HEK293 (cell line): Measurements from ENCODE around the gene TEX14.

ENCODE experiments used
- CTCF ChIA-PET: fragments of 350-600 bp; formaldehyde crosslinking; extraction: SDS; loops from one replicate; lab custom pipeline; 2021; ENCODE audit warnings: antibody characterized with exemption; lab: Yijun Ruan, JAX
- POLR2A ChIA-PET: fragments of 300-600 bp; formaldehyde crosslinking; extraction: SDS; loops from one replicate; lab custom pipeline; 2020; ENCODE audit warnings: antibody characterized with exemption, inconsistent platforms; lab: Yijun Ruan, JAX
- H3K27ac ChIP-seq: fragments of 200-500 bp; sonication (Bioruptor generic); 2 replicates; pipeline ENCODE4 v1.5.1; 2014; ENCODE audit warnings: low read depth, low read length, control low read depth, inconsistent platforms; ENCODE audit errors: extremely low read depth
- H3K36me3 ChIP-seq, 2 experiments: fragments of 200-500 bp in 1 of 2; sonication (Bioruptor generic) in 1 of 2; 1 replicate in 1 of 2; 2 replicates in 1 of 2; pipeline ENCODE4 v1.5.1; 2014 to 2017; ENCODE audit warnings: inconsistent platforms in 2 of 2, low read length in 2 of 2; ENCODE audit not compliant: control insufficient read depth in 2 of 2, insufficient read depth in 1 of 2
- H3K4me1 ChIP-seq: fragments of 200-500 bp; sonication (Bioruptor generic); 2 replicates; pipeline ENCODE4 v1.5.1; 2014; ENCODE audit warnings: mild to moderate bottlenecking, low read length, inconsistent platforms; ENCODE audit not compliant: control insufficient read depth, insufficient read depth
- H3K4me3 ChIP-seq: 2 replicates; pipeline ENCODE4 v1.5.1; 2011; ENCODE audit warnings: low read depth, mild to moderate bottlenecking, control low read depth, low read length, moderate library complexity
- H3K9me3 ChIP-seq: fragments of 200-500 bp; sonication (Bioruptor generic); 2 replicates; pipeline ENCODE4 v1.5.1; 2014; ENCODE audit warnings: low read depth, low read length, inconsistent platforms; ENCODE audit not compliant: control insufficient read depth, insufficient read depth
- EGR2 ChIP-seq: fragments of 450-650 bp; formaldehyde crosslinking; IDR thresholded peaks from 2 replicates; pipeline ENCODE4 v1.5.1; 2016; ENCODE audit warnings: low read depth, missing biosample characterization, missing genetic modification characterization
- KLF9 ChIP-seq: fragments of 450-650 bp; formaldehyde crosslinking; IDR thresholded peaks from 2 replicates; pipeline ENCODE4 v1.5.1; 2016; ENCODE audit warnings: missing biosample characterization, missing genetic modification characterization, low read depth
- MYNN ChIP-seq: fragments of 450-650 bp; formaldehyde crosslinking; IDR thresholded peaks from 2 replicates; pipeline ENCODE4 v1.5.1; 2016; ENCODE audit warnings: missing biosample characterization, missing genetic modification characterization, borderline replicate concordance
- SP7 ChIP-seq: fragments of 450-650 bp; formaldehyde crosslinking; IDR thresholded peaks from 2 replicates; pipeline ENCODE4 v1.5.1; 2016; ENCODE audit warnings: missing biosample characterization, missing genetic modification characterization
- ZBTB17 ChIP-seq: fragments of 450-650 bp; formaldehyde crosslinking; IDR thresholded peaks from 2 replicates; pipeline ENCODE4 v1.5.1; 2016; ENCODE audit warnings: missing biosample characterization, missing genetic modification characterization
- ZBTB21 ChIP-seq: fragments of 450-650 bp; formaldehyde crosslinking; IDR thresholded peaks from 2 replicates; pipeline ENCODE4 v1.5.1; 2017; ENCODE audit warnings: missing biosample characterization, missing genetic modification characterization
- ZNF140 ChIP-seq: fragments of 450-650 bp; formaldehyde crosslinking; IDR thresholded peaks from 2 replicates; pipeline ENCODE4 v1.5.1; 2016; ENCODE audit warnings: missing biosample characterization, missing genetic modification characterization
- ZNF146 ChIP-seq: fragments of 450-650 bp; formaldehyde crosslinking; IDR thresholded peaks from 2 replicates; pipeline ENCODE4 v1.5.1; 2016; ENCODE audit warnings: missing biosample characterization, missing genetic modification characterization
- ZNF175 ChIP-seq: fragments of 450-650 bp; formaldehyde crosslinking; IDR thresholded peaks from 2 replicates; pipeline ENCODE4 v1.5.1; 2016; ENCODE audit warnings: missing biosample characterization, missing genetic modification characterization
- ZNF350 ChIP-seq: fragments of 450-650 bp; formaldehyde crosslinking; IDR thresholded peaks from 2 replicates; pipeline ENCODE4 v1.5.0; 2017; ENCODE audit warnings: missing biosample characterization, mild to moderate bottlenecking, missing genetic modification characterization
- ZNF416 ChIP-seq: fragments of 450-650 bp; formaldehyde crosslinking; IDR thresholded peaks from 2 replicates; pipeline ENCODE4 v1.5.1; 2016; ENCODE audit warnings: missing biosample characterization, missing genetic modification characterization
- ZNF426 ChIP-seq: fragments of 450-650 bp; formaldehyde crosslinking; IDR thresholded peaks from 2 replicates; pipeline ENCODE4 v1.5.1; 2017; ENCODE audit warnings: missing biosample characterization, missing genetic modification characterization, mild to moderate bottlenecking, inconsistent platforms, moderate library complexity
- ZNF548 ChIP-seq: fragments of 450-650 bp; formaldehyde crosslinking; IDR thresholded peaks from 2 replicates; pipeline ENCODE4 v1.5.1; 2016; ENCODE audit warnings: missing biosample characterization, missing genetic modification characterization
- ZNF555 ChIP-seq: fragments of 450-650 bp; formaldehyde crosslinking; conservative IDR thresholded peaks from 2 replicates; pipeline ENCODE4 v1.5.1; 2017; ENCODE audit warnings: missing biosample characterization, mild to moderate bottlenecking, missing genetic modification characterization, inconsistent platforms
- ZNF571 ChIP-seq: fragments of 450-650 bp; formaldehyde crosslinking; IDR thresholded peaks from 2 replicates; pipeline ENCODE4 v1.5.0; 2017; ENCODE audit warnings: missing biosample characterization, missing genetic modification characterization
- ZNF660 ChIP-seq: fragments of 450-650 bp; IDR thresholded peaks from 2 replicates; pipeline ENCODE4 v1.5.1; 2018; ENCODE audit warnings: missing biosample characterization, mild to moderate bottlenecking, missing genetic modification characterization
- ZNF777 ChIP-seq: fragments of 450-650 bp; formaldehyde crosslinking; IDR thresholded peaks from 2 replicates; pipeline ENCODE4 v1.5.1; 2017; ENCODE audit warnings: missing biosample characterization, missing genetic modification characterization, borderline replicate concordance
- ZNF843 ChIP-seq: fragments of 450-650 bp; formaldehyde crosslinking; IDR thresholded peaks from 2 replicates; pipeline ENCODE4 v1.5.1; 2016; ENCODE audit warnings: missing biosample characterization, missing genetic modification characterization
- TF ChIP-seq, protein P1 (sequence below): fragments of 450-650 bp; formaldehyde crosslinking; IDR thresholded peaks from 2 replicates; pipeline ENCODE4 v1.5.1; 2016; ENCODE audit warnings: missing biosample characterization, missing genetic modification characterization
- TF ChIP-seq, protein P2 (sequence below): fragments of 450-650 bp; formaldehyde crosslinking; conservative IDR thresholded peaks from 2 replicates; pipeline ENCODE4 v1.5.1; 2016; ENCODE audit warnings: low read depth, missing biosample characterization, missing genetic modification characterization
- TF ChIP-seq, protein P3 (sequence below): fragments of 450-650 bp; formaldehyde crosslinking; IDR thresholded peaks from 2 replicates; pipeline ENCODE4 v1.5.1; 2016; ENCODE audit warnings: missing biosample characterization, missing genetic modification characterization
- TF ChIP-seq, protein P4 (sequence below): fragments of 450-650 bp; formaldehyde crosslinking; IDR thresholded peaks from 2 replicates; pipeline ENCODE4 v1.5.1; 2016; ENCODE audit warnings: missing biosample characterization, missing genetic modification characterization
- TF ChIP-seq, protein P5 (sequence below): fragments of 450-650 bp; formaldehyde crosslinking; IDR thresholded peaks from 2 replicates; pipeline ENCODE4 v1.5.1; 2016; ENCODE audit warnings: missing biosample characterization, missing genetic modification characterization

The TEX14 gene

DNA sequence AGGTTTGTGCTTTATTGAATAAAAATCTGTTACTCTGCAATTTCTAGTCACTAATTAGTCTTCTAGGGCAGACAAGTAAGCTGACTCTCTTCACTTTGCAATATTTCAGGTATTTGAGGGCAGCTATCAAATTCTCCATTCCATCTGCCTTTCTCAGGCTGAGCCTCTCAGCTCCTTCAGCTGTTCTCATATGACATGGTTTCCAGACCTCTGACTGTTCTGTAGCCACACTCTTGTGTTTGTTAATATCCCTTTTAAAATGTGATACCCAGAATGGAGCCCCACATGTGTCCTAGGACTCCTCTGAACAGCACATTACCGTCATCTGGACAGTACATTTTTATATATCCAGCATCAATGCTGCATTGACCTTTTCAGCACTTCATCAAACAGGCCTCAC lies 131.3 kb downstream of the TEX14 start:
- ChIA-PET CTCF (interaction anchor here (0.6 to 3.9 kb wide), 6 partner anchors 15 to 444 kb away, joined by 3 to 15 read pairs (median 4); no protein-coding TSS in a partner anchor), POLR2A (interaction anchor here (0.6 kb wide), 1 partner anchor 119 kb away, joined by 3 read pairs; no protein-coding TSS in a partner anchor)
- H3K4me1 ChIP-seq, result no peaks in the 10 kb centered on the region; the same call in 1 of the 2 replicates
- H3K9me3 ChIP-seq, result no peaks in the 10 kb centered on the region
- no peak overlapping the region for H3K4me3 ChIP-seq
- TF ChIP-seq ZNF777 (tag by site-specific recombination) (no peak), ZBTB17 (tag by site-specific recombination) (no peak), ZNF146 (no peak), KLF9 (tag by site-specific recombination) (no peak), ZNF416 (tag by site-specific recombination) (no peak), ZNF660 (no peak), ZBTB21 (tag by site-specific recombination) (no peak)
- TF ChIP-seq, protein P1, sequence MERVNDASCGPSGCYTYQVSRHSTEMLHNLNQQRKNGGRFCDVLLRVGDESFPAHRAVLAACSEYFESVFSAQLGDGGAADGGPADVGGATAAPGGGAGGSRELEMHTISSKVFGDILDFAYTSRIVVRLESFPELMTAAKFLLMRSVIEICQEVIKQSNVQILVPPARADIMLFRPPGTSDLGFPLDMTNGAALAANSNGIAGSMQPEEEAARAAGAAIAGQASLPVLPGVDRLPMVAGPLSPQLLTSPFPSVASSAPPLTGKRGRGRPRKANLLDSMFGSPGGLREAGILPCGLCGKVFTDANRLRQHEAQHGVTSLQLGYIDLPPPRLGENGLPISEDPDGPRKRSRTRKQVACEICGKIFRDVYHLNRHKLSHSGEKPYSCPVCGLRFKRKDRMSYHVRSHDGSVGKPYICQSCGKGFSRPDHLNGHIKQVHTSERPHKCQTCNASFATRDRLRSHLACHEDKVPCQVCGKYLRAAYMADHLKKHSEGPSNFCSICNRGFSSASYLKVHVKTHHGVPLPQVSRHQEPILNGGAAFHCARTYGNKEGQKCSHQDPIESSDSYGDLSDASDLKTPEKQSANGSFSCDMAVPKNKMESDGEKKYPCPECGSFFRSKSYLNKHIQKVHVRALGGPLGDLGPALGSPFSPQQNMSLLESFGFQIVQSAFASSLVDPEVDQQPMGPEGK, result no peak
- TF ChIP-seq, protein P2, sequence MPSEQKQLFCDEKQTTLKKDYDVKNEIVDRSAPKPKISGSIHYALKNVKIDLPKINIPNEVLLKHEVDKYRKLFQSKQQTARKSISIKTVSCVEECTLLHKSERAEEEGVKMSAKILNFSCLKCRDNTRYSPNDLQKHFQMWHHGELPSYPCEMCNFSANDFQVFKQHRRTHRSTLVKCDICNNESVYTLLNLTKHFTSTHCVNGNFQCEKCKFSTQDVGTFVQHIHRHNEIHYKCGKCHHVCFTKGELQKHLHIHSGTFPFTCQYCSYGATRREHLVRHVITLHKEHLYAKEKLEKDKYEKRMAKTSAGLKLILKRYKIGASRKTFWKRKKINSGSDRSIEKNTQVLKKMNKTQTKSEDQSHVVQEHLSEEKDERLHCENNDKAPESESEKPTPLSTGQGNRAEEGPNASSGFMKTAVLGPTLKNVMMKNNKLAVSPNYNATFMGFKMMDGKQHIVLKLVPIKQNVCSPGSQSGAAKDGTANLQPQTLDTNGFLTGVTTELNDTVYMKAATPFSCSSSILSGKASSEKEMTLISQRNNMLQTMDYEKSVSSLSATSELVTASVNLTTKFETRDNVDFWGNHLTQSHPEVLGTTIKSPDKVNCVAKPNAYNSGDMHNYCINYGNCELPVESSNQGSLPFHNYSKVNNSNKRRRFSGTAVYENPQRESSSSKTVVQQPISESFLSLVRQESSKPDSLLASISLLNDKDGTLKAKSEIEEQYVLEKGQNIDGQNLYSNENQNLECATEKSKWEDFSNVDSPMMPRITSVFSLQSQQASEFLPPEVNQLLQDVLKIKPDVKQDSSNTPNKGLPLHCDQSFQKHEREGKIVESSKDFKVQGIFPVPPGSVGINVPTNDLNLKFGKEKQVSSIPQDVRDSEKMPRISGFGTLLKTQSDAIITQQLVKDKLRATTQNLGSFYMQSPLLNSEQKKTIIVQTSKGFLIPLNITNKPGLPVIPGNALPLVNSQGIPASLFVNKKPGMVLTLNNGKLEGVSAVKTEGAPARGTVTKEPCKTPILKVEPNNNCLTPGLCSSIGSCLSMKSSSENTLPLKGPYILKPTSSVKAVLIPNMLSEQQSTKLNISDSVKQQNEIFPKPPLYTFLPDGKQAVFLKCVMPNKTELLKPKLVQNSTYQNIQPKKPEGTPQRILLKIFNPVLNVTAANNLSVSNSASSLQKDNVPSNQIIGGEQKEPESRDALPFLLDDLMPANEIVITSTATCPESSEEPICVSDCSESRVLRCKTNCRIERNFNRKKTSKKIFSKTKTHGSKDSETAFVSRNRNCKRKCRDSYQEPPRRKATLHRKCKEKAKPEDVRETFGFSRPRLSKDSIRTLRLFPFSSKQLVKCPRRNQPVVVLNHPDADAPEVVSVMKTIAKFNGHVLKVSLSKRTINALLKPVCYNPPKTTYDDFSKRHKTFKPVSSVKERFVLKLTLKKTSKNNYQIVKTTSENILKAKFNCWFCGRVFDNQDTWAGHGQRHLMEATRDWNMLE (tag by site-specific recombination), result no peak
- no peaks in the 10 kb centered on the region for H3K36me3 ChIP-seq
- H3K27ac ChIP-seq, result no peak overlapping the region

DNA sequence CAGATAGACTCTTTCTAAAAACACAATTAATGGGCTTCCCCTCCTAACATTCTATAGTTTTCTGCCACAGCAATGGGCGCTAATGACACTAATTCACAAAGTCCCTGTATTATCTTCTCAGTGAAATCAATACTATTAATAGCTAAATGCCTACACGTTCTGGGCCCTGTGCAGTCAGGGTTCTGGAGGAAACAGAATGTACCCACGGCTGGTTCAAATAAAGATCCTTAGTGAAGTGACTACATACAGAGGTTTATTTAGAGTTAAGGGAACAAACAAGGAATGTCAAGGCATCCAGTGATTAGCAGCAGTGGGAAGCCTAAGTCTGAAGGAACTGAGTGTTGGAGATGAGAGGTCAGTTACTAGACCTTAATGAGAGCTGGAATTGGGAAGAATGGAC lies 133.9 kb downstream of the TEX14 start:
- ChIA-PET POLR2A (no interaction called here), CTCF (interaction anchor here (1.0 kb wide), 1 partner anchor 13 kb away, joined by 3 read pairs; no protein-coding TSS in a partner anchor)
- no peak overlapping the region for H3K4me3 ChIP-seq
- no peak overlapping the region for H3K27ac ChIP-seq
- H3K9me3 ChIP-seq, result no peaks in the 10 kb centered on the region
- H3K4me1 ChIP-seq, result no peaks in the 10 kb centered on the region
- no peaks in the 10 kb centered on the region; a peak in 1 of 3 replicates for H3K36me3 ChIP-seq
- TF ChIP-seq ZNF175 (tag by site-specific recombination), result no peak
- TF ChIP-seq, protein P3, sequence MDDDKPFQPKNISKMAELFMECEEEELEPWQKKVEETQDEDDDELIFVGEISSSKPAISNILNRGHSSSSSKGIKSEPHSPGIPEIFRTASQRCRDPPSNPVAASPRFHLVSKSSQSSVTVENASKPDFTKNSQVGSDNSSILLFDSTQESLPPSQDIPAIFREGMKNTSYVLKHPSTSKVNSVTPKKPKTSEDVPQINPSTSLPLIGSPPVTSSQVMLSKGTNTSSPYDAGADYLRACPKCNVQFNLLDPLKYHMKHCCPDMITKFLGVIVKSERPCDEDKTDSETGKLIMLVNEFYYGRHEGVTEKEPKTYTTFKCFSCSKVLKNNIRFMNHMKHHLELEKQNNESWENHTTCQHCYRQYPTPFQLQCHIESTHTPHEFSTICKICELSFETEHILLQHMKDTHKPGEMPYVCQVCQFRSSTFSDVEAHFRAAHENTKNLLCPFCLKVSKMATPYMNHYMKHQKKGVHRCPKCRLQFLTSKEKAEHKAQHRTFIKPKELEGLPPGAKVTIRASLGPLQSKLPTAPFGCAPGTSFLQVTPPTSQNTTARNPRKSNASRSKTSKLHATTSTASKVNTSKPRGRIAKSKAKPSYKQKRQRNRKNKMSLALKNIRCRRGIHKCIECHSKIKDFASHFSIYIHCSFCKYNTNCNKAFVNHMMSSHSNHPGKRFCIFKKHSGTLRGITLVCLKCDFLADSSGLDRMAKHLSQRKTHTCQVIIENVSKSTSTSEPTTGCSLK, result no peak
- TF ChIP-seq ZNF350, result no peak
- TF ChIP-seq ZNF426 (tag by site-specific recombination), result no peak
- no peak for TF ChIP-seq EGR2
- TF ChIP-seq SP7 (tag by site-specific recombination), result no peak
- TF ChIP-seq MYNN, result no peak
- no peak for TF ChIP-seq ZNF548 (tag by site-specific recombination)
- TF ChIP-seq ZNF843 (tag by site-specific recombination), result no peak
- TF ChIP-seq, protein P4, sequence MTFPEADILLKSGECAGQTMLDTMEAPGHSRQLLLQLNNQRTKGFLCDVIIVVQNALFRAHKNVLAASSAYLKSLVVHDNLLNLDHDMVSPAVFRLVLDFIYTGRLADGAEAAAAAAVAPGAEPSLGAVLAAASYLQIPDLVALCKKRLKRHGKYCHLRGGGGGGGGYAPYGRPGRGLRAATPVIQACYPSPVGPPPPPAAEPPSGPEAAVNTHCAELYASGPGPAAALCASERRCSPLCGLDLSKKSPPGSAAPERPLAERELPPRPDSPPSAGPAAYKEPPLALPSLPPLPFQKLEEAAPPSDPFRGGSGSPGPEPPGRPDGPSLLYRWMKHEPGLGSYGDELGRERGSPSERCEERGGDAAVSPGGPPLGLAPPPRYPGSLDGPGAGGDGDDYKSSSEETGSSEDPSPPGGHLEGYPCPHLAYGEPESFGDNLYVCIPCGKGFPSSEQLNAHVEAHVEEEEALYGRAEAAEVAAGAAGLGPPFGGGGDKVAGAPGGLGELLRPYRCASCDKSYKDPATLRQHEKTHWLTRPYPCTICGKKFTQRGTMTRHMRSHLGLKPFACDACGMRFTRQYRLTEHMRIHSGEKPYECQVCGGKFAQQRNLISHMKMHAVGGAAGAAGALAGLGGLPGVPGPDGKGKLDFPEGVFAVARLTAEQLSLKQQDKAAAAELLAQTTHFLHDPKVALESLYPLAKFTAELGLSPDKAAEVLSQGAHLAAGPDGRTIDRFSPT (tag by site-specific recombination), result no peak
- no peak for TF ChIP-seq ZNF140 (tag by site-specific recombination)
- no peak for TF ChIP-seq ZNF555 (tag by site-specific recombination)
- TF ChIP-seq, protein P5, sequence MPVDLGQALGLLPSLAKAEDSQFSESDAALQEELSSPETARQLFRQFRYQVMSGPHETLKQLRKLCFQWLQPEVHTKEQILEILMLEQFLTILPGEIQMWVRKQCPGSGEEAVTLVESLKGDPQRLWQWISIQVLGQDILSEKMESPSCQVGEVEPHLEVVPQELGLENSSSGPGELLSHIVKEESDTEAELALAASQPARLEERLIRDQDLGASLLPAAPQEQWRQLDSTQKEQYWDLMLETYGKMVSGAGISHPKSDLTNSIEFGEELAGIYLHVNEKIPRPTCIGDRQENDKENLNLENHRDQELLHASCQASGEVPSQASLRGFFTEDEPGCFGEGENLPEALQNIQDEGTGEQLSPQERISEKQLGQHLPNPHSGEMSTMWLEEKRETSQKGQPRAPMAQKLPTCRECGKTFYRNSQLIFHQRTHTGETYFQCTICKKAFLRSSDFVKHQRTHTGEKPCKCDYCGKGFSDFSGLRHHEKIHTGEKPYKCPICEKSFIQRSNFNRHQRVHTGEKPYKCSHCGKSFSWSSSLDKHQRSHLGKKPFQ (tag by site-specific recombination), result no peak
- TF ChIP-seq ZNF571, result no peak
